ENCODE measurements around the gene RABGAP1L.
"Not testable (repeated sequence)": the region's sequence is repeated elsewhere in the genome, so short reads cannot be mapped to it uniquely, and the experiment has no call there.

RABGAP1L gene

DNA sequence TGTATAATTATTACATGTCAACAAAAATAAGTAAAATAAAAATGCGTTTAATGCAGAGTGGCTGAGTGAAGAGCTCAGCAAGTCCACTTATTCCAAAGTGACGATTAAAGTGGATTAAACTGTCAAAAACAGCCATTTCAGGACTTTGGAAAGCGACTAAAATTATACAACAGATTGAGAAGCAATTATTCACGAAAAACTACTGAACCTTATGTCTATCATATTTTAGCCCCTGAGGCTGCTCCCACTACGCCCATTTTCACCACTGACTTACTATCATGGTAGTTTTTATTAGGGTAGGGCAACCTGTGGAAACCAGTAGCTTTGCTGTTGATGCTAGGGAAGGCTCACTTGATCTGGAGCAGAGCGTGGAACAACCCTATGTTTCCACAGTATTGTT lies 174.1 kb downstream of the RABGAP1L start:
- Histone ChIP-seq H3K4me2 (ENCODE audit: low read depth, low read length, poor library complexity, severe bottlenecking) (peak overlapping the region; percentile 87), H3K9me2 (replicated peaks; ENCODE audit: insufficient read depth, low read length) (no peaks in the 10 kb centered on the region), H3K27me3 (ENCODE audit: low read length) (no peaks in the 10 kb centered on the region), H3K79me2 (ENCODE audit: insufficient read depth, low read length) (peaks cover 66% of the 10 kb centered on the region), H3K27ac (ENCODE audit: low read depth, low read length) (peak overlapping the region; percentile 88), H3F3A (ENCODE audit: insufficient read depth) (peaks cover 81% of the 10 kb centered on the region), H4K20me1 (ENCODE audit: low read depth, low read length) (no peaks in the 10 kb centered on the region), H2AFZ (ENCODE audit: low read depth, low read length, severe bottlenecking) (no peak overlapping the region), H3K9me3 (ENCODE audit: insufficient read depth, low read length) (no peaks in the 10 kb centered on the region), H3K9ac (ENCODE audit: low read length) (peak overlapping the region; percentile 46; the same call in 1 of the 2 replicates), H3K4me3 (ENCODE audit: insufficient read depth, low read length, poor library complexity, severe bottlenecking) (no peak overlapping the region), H3K36me3 (ENCODE audit: low read length) (peaks cover 8% of the 10 kb centered on the region; the same call in 1 of the 2 replicates)
- TF ChIP-seq, protein P1, sequence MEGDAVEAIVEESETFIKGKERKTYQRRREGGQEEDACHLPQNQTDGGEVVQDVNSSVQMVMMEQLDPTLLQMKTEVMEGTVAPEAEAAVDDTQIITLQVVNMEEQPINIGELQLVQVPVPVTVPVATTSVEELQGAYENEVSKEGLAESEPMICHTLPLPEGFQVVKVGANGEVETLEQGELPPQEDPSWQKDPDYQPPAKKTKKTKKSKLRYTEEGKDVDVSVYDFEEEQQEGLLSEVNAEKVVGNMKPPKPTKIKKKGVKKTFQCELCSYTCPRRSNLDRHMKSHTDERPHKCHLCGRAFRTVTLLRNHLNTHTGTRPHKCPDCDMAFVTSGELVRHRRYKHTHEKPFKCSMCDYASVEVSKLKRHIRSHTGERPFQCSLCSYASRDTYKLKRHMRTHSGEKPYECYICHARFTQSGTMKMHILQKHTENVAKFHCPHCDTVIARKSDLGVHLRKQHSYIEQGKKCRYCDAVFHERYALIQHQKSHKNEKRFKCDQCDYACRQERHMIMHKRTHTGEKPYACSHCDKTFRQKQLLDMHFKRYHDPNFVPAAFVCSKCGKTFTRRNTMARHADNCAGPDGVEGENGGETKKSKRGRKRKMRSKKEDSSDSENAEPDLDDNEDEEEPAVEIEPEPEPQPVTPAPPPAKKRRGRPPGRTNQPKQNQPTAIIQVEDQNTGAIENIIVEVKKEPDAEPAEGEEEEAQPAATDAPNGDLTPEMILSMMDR (IDR thresholded peaks at IDR 0.05; ENCODE audit: insufficient read depth, low read length, poor library complexity, severe bottlenecking): no peak
- no peak for TF ChIP-seq EZH2phosphoT487 (conservative IDR thresholded peaks at IDR 0.05; ENCODE audit: low read length)

GRCh38 chr1:174337000-174337681 lies 177.8 kb downstream of the RABGAP1L start:
- Histone ChIP-seq H3K9me2 (replicated peaks; ENCODE audit: insufficient read depth, low read length) (no peaks in the 10 kb centered on the region), H3K36me3 (ENCODE audit: low read length) (no peaks in the 10 kb centered on the region), H3K79me2 (ENCODE audit: insufficient read depth, low read length) (peaks cover 86% of the 10 kb centered on the region), H3K27me3 (ENCODE audit: low read length) (no peaks in the 10 kb centered on the region), H3K4me3 (ENCODE audit: insufficient read depth, low read length, poor library complexity, severe bottlenecking) (peak overlapping the region; percentile 1), H3K9ac (ENCODE audit: low read length) (peak overlapping the region; percentile 46), H3F3A (ENCODE audit: insufficient read depth) (peaks cover 69% of the 10 kb centered on the region), H4K20me1 (ENCODE audit: low read depth, low read length) (no peaks in the 10 kb centered on the region), H3K27ac (ENCODE audit: low read depth, low read length) (peak overlapping the region; percentile 88), H3K4me2 (ENCODE audit: low read depth, low read length, poor library complexity, severe bottlenecking) (peak overlapping the region; percentile 87), H2AFZ (ENCODE audit: low read depth, low read length, severe bottlenecking) (no peak overlapping the region), H3K9me3 (ENCODE audit: insufficient read depth, low read length) (no peaks in the 10 kb centered on the region)
- TF ChIP-seq EZH2phosphoT487 (conservative IDR thresholded peaks at IDR 0.05; ENCODE audit: low read length): no peak
- TF ChIP-seq, protein P1 (IDR thresholded peaks at IDR 0.05; ENCODE audit: insufficient read depth, low read length, poor library complexity, severe bottlenecking): no peak

DNA sequence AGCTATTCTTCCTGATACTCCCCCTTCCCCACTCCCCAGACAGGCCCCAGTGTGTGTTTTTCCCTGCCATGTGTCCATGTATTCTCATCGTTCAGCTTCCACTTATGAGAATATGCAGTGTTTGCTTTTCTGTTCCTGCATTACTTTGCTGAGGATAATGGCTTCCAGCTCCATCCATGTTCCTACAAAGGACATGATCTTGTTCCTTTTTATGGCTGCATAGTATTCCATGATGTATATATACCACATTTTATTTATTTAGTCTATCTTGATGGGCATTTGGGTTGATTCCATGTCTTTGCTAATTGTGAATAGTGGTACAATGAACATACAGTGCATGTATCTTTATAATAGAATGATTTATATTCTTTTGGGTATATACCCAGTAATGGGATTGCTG lies 181.1 kb downstream of the RABGAP1L start:
- not testable (repeated sequence) for H2AFZ ChIP-seq (ENCODE audit: low read depth, low read length, severe bottlenecking); H3K27me3 ChIP-seq (ENCODE audit: low read length); H4K20me1 ChIP-seq (ENCODE audit: low read depth, low read length); H3K36me3 ChIP-seq (ENCODE audit: low read length); H3K9me2 ChIP-seq (replicated peaks; ENCODE audit: insufficient read depth, low read length); H3K4me3 ChIP-seq (ENCODE audit: insufficient read depth, low read length, poor library complexity, severe bottlenecking); H3K9me3 ChIP-seq (ENCODE audit: insufficient read depth, low read length); H3K9ac ChIP-seq (ENCODE audit: low read length)
- Histone ChIP-seq H3K4me2 (ENCODE audit: low read depth, low read length, poor library complexity, severe bottlenecking) (peak overlapping the region; percentile 51), H3K27ac (ENCODE audit: low read depth, low read length) (peak overlapping the region; percentile 88), H3F3A (ENCODE audit: insufficient read depth) (peaks cover 43% of the 10 kb centered on the region), H3K79me2 (ENCODE audit: insufficient read depth, low read length) (peaks cover 92% of the 10 kb centered on the region)

GRCh38 chr1:174344162-174344561 lies 184.8 kb downstream of the RABGAP1L start:
- no peaks in the 10 kb centered on the region for H3K9me2 ChIP-seq (replicated peaks; ENCODE audit: insufficient read depth, low read length)
- H4K20me1 ChIP-seq (ENCODE audit: low read depth, low read length): no peaks in the 10 kb centered on the region
- H3K79me2 ChIP-seq (ENCODE audit: insufficient read depth, low read length): peaks cover 84% of the 10 kb centered on the region
- peak overlapping the region; percentile 88 for H3K27ac ChIP-seq (ENCODE audit: low read depth, low read length)
- peak overlapping the region; percentile 5 for H3K4me3 ChIP-seq (ENCODE audit: insufficient read depth, low read length, poor library complexity, severe bottlenecking)
- H3F3A ChIP-seq (ENCODE audit: insufficient read depth): peaks cover 8% of the 10 kb centered on the region
- TF ChIP-seq, protein P1 (IDR thresholded peaks at IDR 0.05; ENCODE audit: insufficient read depth, low read length, poor library complexity, severe bottlenecking): no peak
- TF ChIP-seq EZH2phosphoT487 (conservative IDR thresholded peaks at IDR 0.05; ENCODE audit: low read length): no peak
- no peaks in the 10 kb centered on the region for H3K27me3 ChIP-seq (ENCODE audit: low read length)
- H2AFZ ChIP-seq (ENCODE audit: low read depth, low read length, severe bottlenecking): no peak overlapping the region
- H3K4me2 ChIP-seq (ENCODE audit: low read depth, low read length, poor library complexity, severe bottlenecking): peak overlapping the region; percentile 51
- H3K36me3 ChIP-seq (ENCODE audit: low read length): peaks cover 12% of the 10 kb centered on the region
- H3K9ac ChIP-seq (ENCODE audit: low read length): peak overlapping the region; percentile 42
- H3K9me3 ChIP-seq (ENCODE audit: insufficient read depth, low read length): no peaks in the 10 kb centered on the region
